GM15510 (cell line): ENCODE results near the gene HINFP.

ENCODE experiments used
- POLR2A ChIP-seq: IDR thresholded peaks from 3 replicates; pipeline ENCODE4 v1.6.1; 2011; ENCODE audit warnings: borderline replicate concordance; ENCODE audit not compliant: insufficient read length; ENCODE audit errors: extremely low read depth

Gene HINFP

GRCh38 chr11:119121811-119122124 is 388 bp downstream of the HINFP start:
- no peak for TF ChIP-seq POLR2A

- TF ChIP-seq POLR2A, result no peak
Observed at GRCh38 chr11:119125821-119126220, 4.4 kb downstream of the HINFP start.

- TF ChIP-seq POLR2A, result no peak
Observed at GRCh38 chr11:119126675-119127268, 5.4 kb downstream of the HINFP start.

- no peak for TF ChIP-seq POLR2A
Observed at GRCh38 chr11:119130662-119131061, 9.3 kb downstream of the HINFP start.

- no peak for TF ChIP-seq POLR2A
Observed at GRCh38 chr11:119134389-119134978, 13.1 kb downstream of the HINFP start.

- TF ChIP-seq POLR2A, result no peak
Observed at GRCh38 chr11:119144825-119145486, 23.6 kb downstream of the HINFP start.

- TF ChIP-seq POLR2A, result no peak
Observed at GRCh38 chr11:119145551-119145950, 24.2 kb downstream of the HINFP start.

GRCh38 chr11:119147604-119148333 is 26.4 kb downstream of the HINFP start:
- no peak for TF ChIP-seq POLR2A

- no peak for TF ChIP-seq POLR2A
Observed at GRCh38 chr11:119148720-119149017, 27.3 kb downstream of the HINFP start.

GRCh38 chr11:119149018-119149785 is 27.8 kb downstream of the HINFP start, which contains the start of gene ABCG4:
ABCG4 (plus strand) TSS chr11:119149052; CDS start chr11:119149966, 914 bp downstream.
- no peak for TF ChIP-seq POLR2A

- no peak for TF ChIP-seq POLR2A
Observed at GRCh38 chr11:119149786-119150275, 28.5 kb downstream of the HINFP start.

GRCh38 chr11:119152043-119152442 is 30.7 kb downstream of the HINFP start:
- TF ChIP-seq POLR2A, result no peak

GRCh38 chr11:119152604-119153003 is 31.2 kb downstream of the HINFP start:
- no peak for TF ChIP-seq POLR2A

- no peak for TF ChIP-seq POLR2A
Observed at GRCh38 chr11:119153049-119153818, 31.9 kb downstream of the HINFP start.
